Measurements from ENCODE around the gene MED16.
"Not testable (repeated sequence)": the region's sequence is repeated elsewhere in the genome, so short reads cannot be mapped to it uniquely, and the experiment has no call there.

MED16 gene

GRCh38 chr19:821825-822503, 71.0 kb downstream of the MED16 start, which contains the start of gene PLPPR3:
PLPPR3 (minus strand) TSS chr19:821955; CDS start chr19:821559, 396 bp downstream.
- DNase-seq: no peak

GRCh38 chr19:821231-821824, 71.7 kb downstream of the MED16 start:
- DNase-seq: no peak

GRCh38 chr19:820212-820611, 72.8 kb downstream of the MED16 start:
- DNase-seq: not testable (repeated sequence)

All from activated naive CD4-positive, alpha-beta T cell treated with Interleukin-2 at 50 U/mL for 16 hours (primary cell).